Measurements from ENCODE around the gene ZDHHC14.

DNA sequence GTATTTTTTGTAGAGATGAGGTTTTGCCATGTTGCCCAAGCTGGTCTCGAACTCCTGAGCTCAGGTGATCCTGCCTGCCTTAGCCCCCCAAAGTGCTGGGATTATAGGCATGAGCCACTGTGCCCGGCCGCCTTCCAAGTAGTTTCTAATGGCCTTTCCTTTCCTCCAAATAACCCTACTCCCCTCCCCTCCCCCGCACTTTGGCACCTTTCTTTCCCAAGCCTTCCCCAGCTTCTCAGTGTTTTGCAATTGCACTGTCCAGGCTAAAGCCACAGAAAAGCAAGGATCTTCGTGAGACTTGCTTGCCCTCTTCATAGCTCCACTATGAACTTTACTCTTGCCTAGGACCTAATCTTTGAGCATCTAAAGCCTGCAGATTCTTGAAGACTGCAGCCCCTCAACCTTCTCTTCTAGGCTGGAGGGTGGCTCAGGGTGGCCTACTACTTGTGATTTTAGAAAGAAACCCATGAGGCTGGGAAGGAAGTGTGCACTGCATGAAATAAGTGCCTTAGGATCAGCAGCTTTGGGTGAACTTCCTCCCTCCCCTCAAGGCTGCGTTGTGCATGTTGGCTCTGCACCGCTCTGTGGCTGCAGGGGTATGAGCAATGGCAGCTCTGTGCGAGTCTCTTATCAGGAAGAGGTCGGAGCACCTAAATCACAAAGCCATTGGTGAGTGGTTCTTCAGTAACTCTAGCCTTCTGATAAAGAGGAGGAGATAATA lies 289.6 kb downstream of the ZDHHC14 start:
- TF ChIP-seq TOX (CRISPR knock-in tag; IDR thresholded peaks at IDR 0.05; ENCODE audit: borderline replicate concordance) (no peak), RARB (CRISPR knock-in tag; IDR thresholded peaks at IDR 0.05) (no peak), BACH2 (CRISPR knock-in tag; IDR thresholded peaks at IDR 0.05; ENCODE audit: borderline replicate concordance) (no peak), PPARA (CRISPR knock-in tag; IDR thresholded peaks at IDR 0.05; ENCODE audit: borderline replicate concordance) (no peak), ZNF565 (CRISPR knock-in tag; conservative IDR thresholded peaks at IDR 0.05; ENCODE audit: low read depth) (no peak), ZFP30 (CRISPR knock-in tag; IDR thresholded peaks at IDR 0.05) (no peak), ISL1 (CRISPR knock-in tag; IDR thresholded peaks at IDR 0.05) (no peak), CSDC2 (CRISPR knock-in tag; IDR thresholded peaks at IDR 0.05) (no peak)
- TF ChIP-seq, protein P1, sequence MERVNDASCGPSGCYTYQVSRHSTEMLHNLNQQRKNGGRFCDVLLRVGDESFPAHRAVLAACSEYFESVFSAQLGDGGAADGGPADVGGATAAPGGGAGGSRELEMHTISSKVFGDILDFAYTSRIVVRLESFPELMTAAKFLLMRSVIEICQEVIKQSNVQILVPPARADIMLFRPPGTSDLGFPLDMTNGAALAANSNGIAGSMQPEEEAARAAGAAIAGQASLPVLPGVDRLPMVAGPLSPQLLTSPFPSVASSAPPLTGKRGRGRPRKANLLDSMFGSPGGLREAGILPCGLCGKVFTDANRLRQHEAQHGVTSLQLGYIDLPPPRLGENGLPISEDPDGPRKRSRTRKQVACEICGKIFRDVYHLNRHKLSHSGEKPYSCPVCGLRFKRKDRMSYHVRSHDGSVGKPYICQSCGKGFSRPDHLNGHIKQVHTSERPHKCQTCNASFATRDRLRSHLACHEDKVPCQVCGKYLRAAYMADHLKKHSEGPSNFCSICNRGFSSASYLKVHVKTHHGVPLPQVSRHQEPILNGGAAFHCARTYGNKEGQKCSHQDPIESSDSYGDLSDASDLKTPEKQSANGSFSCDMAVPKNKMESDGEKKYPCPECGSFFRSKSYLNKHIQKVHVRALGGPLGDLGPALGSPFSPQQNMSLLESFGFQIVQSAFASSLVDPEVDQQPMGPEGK (CRISPR knock-in tag; IDR thresholded peaks at IDR 0.05; ENCODE audit: borderline replicate concordance): no peak
- TF ChIP-seq, protein P2, sequence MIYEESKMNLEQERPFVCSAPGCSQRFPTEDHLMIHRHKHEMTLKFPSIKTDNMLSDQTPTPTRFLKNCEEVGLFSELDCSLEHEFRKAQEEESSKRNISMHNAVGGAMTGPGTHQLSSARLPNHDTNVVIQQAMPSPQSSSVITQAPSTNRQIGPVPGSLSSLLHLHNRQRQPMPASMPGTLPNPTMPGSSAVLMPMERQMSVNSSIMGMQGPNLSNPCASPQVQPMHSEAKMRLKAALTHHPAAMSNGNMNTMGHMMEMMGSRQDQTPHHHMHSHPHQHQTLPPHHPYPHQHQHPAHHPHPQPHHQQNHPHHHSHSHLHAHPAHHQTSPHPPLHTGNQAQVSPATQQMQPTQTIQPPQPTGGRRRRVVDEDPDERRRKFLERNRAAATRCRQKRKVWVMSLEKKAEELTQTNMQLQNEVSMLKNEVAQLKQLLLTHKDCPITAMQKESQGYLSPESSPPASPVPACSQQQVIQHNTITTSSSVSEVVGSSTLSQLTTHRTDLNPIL (CRISPR knock-in tag; IDR thresholded peaks at IDR 0.05; ENCODE audit: low read depth): no peak

All from SK-N-SH treated with all-trans-retinoic acid at 6 μM for 48 hours (cell line).